ENCODE data around the gene BRD4. TPM values are rescaled to one million over a fixed set of nuclear protein-coding genes. Genes with fewer than 3 reads are reported as not detected.

BRD4 gene
- total RNA-seq, 4 donors from 2014 or later, result 7.7 to 38.2 (median 31.3) TPM

GRCh38 chr19:15254547-15254946 lies 77.8 kb downstream of the BRD4 start:
- intact Hi-C loops (cut with DNase I), result no loop called here
- TF ChIP-seq CTCF (IDR thresholded peaks at IDR 0.05) (no peak), POLR2A (IDR thresholded peaks at IDR 0.05) (no peak)
- 95% methylated on average over 7 to 8 of the region's 10 CpGs for WGBS, 2 donors
- Histone ChIP-seq H3K27ac (peak overlapping the region in 1 of 4 donors; percentile 93), H3K4me3 (no peak overlapping the region), H3K9me3 (no peaks in the 10 kb centered on the region), H3K36me3 (peaks cover 64 to 98% (median 65%) of the 10 kb centered on the region in 3 donors), H3K4me1 (peaks cover 31 to 48% (median 36%) of the 10 kb centered on the region in 3 donors), H3K27me3 (no peaks in the 10 kb centered on the region)
- DNase-seq, result no peak

DNA sequence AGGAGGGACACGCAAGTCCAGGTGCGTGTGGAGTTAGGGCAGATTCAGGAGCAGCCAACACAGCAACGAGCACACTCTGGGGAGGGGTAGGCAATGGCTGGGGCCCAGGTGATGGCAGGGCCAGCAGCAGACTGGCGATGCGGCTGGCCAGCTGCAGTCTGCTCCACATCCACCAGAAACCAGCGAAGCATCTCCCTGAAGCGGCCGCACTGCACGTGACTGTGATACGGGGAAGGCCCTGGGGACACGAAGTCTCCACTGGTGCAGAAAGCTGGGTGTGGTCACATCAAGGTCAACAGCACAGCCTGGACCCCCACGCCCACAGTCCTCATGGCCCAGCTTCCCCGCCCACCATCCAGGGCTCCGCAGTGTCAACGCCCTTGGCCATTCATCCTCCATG lies 78.8 kb downstream of the BRD4 start:
- no peak overlapping the region for H3K4me3 ChIP-seq
- peaks cover 38 to 58% (median 47%) of the 10 kb centered on the region in 3 donors for H3K4me1 ChIP-seq
- 92 to 95% methylated on average over 2 to 4 of the region's 15 CpGs for WGBS, 2 donors
- H3K36me3 ChIP-seq, result peaks cover 56 to 98% (median 60%) of the 10 kb centered on the region in 3 donors
- H3K9me3 ChIP-seq, result no peaks in the 10 kb centered on the region
- H3K27me3 ChIP-seq, result no peaks in the 10 kb centered on the region
- intact Hi-C loops (cut with DNase I), result no loop called here
- DNase-seq, result no peak
- TF ChIP-seq POLR2A (IDR thresholded peaks at IDR 0.05) (no peak), CTCF (IDR thresholded peaks at IDR 0.05) (no peak)
- H3K27ac ChIP-seq, result peak overlapping the region in 3 of 4 donors; percentile 19 to 93 (median 90)

GRCh38 chr19:15253061-15253460 lies 79.3 kb downstream of the BRD4 start:
- DNase-seq, result no peak
- WGBS, 2 donors, result 85% methylated on average over 5 of the region's 7 CpGs; no CpG with 5 or more reads in 1 of the 2 donors
- Histone ChIP-seq H3K4me3 (no peak overlapping the region), H3K27me3 (no peaks in the 10 kb centered on the region), H3K36me3 (peaks cover 52 to 98% (median 56%) of the 10 kb centered on the region in 3 donors), H3K27ac (peak overlapping the region in 3 of 4 donors; percentile 87 to 93 (median 90)), H3K4me1 (peaks cover 38 to 63% (median 51%) of the 10 kb centered on the region in 3 donors), H3K9me3 (no peaks in the 10 kb centered on the region)
- intact Hi-C loops (cut with DNase I), result no loop called here
- TF ChIP-seq POLR2A (IDR thresholded peaks at IDR 0.05) (no peak), CTCF (IDR thresholded peaks at IDR 0.05) (no peak)

GRCh38 chr19:15252398-15253018 lies 79.8 kb downstream of the BRD4 start:
- TF ChIP-seq CTCF (IDR thresholded peaks at IDR 0.05) (peak in 4 of 6 experiments; percentile 25 to 57 (median 32)), POLR2A (IDR thresholded peaks at IDR 0.05) (no peak)
- Histone ChIP-seq H3K9me3 (no peaks in the 10 kb centered on the region), H3K27me3 (no peaks in the 10 kb centered on the region), H3K4me3 (no peak overlapping the region), H3K36me3 (peaks cover 50 to 98% (median 51%) of the 10 kb centered on the region in 3 donors), H3K27ac (peak overlapping the region; percentile 43 to 93 (median 88)), H3K4me1 (peaks cover 38 to 68% (median 57%) of the 10 kb centered on the region in 3 donors)
- 73 to 74% methylated on average over 7 of the region's 9 CpGs for WGBS, 2 donors
- DNase-seq, result no peak
- intact Hi-C loops (cut with DNase I), result no loop called here

DNA sequence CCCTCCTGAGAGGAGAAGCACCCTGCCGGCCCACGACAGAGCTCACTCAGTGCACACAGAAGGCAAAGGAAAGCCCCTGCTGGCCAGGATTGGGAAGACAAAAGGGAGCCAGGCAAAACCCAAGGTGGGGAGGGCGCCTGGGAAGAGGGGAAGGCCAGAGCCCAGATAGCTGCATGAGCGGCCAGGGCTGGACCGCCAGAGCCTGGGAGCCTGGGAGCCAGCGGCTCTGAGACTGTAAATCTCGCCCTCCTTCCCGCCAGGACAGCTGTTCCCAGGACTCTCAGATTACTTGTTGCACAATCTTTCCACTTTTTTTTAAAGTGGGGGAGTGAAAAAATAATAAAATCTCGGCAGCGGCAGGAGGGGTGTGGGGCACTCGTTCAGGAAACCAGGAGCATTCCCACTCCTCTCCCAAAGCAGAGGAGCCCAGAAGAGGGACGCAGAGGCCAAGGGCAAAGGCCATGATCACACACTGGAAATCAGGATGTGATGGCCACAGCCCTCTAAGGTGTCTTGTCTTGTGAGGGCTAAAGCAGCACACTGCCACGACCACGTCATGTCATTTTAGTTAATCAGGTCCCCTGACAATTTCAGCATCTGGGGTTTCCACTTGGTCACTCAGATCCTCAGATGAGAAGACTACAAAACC lies 80.5 kb downstream of the BRD4 start:
- peaks cover 44 to 98% (median 47%) of the 10 kb centered on the region in 3 donors for H3K36me3 ChIP-seq
- intact Hi-C loops (cut with DNase I), result no loop called here

More for the DNA sequence above, 80.5 kb downstream of the BRD4 start:
- TF ChIP-seq POLR2A (IDR thresholded peaks at IDR 0.05), result no peak
- peak in 4 of 6 experiments; percentile 18 to 43 (median 28) for TF ChIP-seq CTCF (IDR thresholded peaks at IDR 0.05)
- H3K27me3 ChIP-seq, result no peaks in the 10 kb centered on the region
- H3K4me1 ChIP-seq, result peaks cover 38 to 75% (median 62%) of the 10 kb centered on the region in 3 donors
- peak overlapping the region in 2 of 4 donors; percentile 15 to 16 for H3K4me3 ChIP-seq
- WGBS, 2 donors, result 38 to 60% methylated on average over 8 to 14 of the region's 14 CpGs
- no peaks in the 10 kb centered on the region for H3K9me3 ChIP-seq
- H3K27ac ChIP-seq, result peak overlapping the region; percentile 43 to 93 (median 88)
- no peak for DNase-seq
